Panc1 (cell line): ENCODE results near the gene HNF1B. TPM values are rescaled to one million over a fixed set of nuclear protein-coding genes. Genes with fewer than 3 reads are reported as not detected.

Experiments used
- ATAC-seq: fragments of 200-7000 bp; cut with Tn5 transposase; 2 replicates; pipeline ENCODE4 v1.9.1; 2020; ENCODE audit warnings: mild to moderate bottlenecking, moderate library complexity
- BruUV-seq: library from RNA; stranded (reverse); fragments of 400-500 nt; replicated peaks from 2 replicates; lab custom pipeline; 2021; lab: Mats Ljungman, UMichigan
- CTCF ChIA-PET: fragments of 300-600 bp; sonication (Branson Sonifier 250); formaldehyde crosslinking; loops from one replicate; lab custom pipeline; 2022; ENCODE audit warnings: antibody characterized with exemption; lab: Charles Lee
- POLR2A ChIA-PET: fragments of 300-600 bp; sonication (Branson Sonifier 250); formaldehyde crosslinking; loops from one replicate; lab custom pipeline; 2022; ENCODE audit warnings: antibody characterized with exemption; lab: Charles Lee
- DNase-seq: peaks from one replicate; pipeline ENCODE4 v3.0.0-alpha.2; 2010; ENCODE audit warnings: low read depth, low spot score
- H3K27ac ChIP-seq: 2 replicates; pipeline ENCODE4 v1.5.1; 2011; ENCODE audit warnings: mild to moderate bottlenecking, low read length, inconsistent platforms
- H3K27me3 ChIP-seq: fragments of 200-500 bp; sonication (Bioruptor generic); 2 replicates; pipeline ENCODE4 v1.6.0; 2014; ENCODE audit warnings: low read length, inconsistent platforms; ENCODE audit not compliant: control insufficient read depth, insufficient read depth
- H3K36me3 ChIP-seq: fragments of 200-500 bp; sonication (Bioruptor generic); 2 replicates; pipeline ENCODE4 v1.5.1; 2014; ENCODE audit warnings: inconsistent platforms, mild to moderate bottlenecking, low read length, moderate library complexity; ENCODE audit not compliant: control insufficient read depth, insufficient read depth
- H3K4me1 ChIP-seq: 2 replicates; pipeline ENCODE4 v1.5.1; 2011; ENCODE audit warnings: inconsistent platforms, mild to moderate bottlenecking, low read length, moderate library complexity; ENCODE audit not compliant: control insufficient read depth, insufficient read depth
- H3K4me3 ChIP-seq, 2 experiments: 2 replicates each; pipeline ENCODE4 v1.5.1; 2011 to 2012; ENCODE audit warnings: low read depth in 2 of 2, low read length in 2 of 2, mild to moderate bottlenecking in 2 of 2, inconsistent platforms in 1 of 2, moderate library complexity in 1 of 2
- H3K9me3 ChIP-seq: fragments of 200-500 bp; sonication (Bioruptor generic); 2 replicates; pipeline ENCODE4 v1.5.1; 2014; ENCODE audit warnings: low read depth, mild to moderate bottlenecking, inconsistent platforms, low read length, moderate library complexity; ENCODE audit not compliant: control insufficient read depth, insufficient read depth
- POLR2AphosphoS5 ChIP-seq: IDR thresholded peaks from 2 replicates; pipeline ENCODE4 v1.6.1; 2012; ENCODE audit warnings: mild to moderate bottlenecking, low read depth, low read length, moderate library complexity
- REST ChIP-seq, 2 experiments: IDR thresholded peaks; 2 replicates each; pipeline ENCODE4 v1.6.1; 2011 to 2012; ENCODE audit warnings: low read depth in 2 of 2, control low read depth in 1 of 2, low read length in 1 of 2, mild to moderate bottlenecking in 1 of 2, moderate library complexity in 1 of 2; ENCODE audit not compliant: insufficient read depth in 1 of 2
- SIN3A ChIP-seq: IDR thresholded peaks from 2 replicates; pipeline ENCODE4 v1.6.1; 2012; ENCODE audit warnings: low read depth, mild to moderate bottlenecking, low read length, moderate library complexity, borderline replicate concordance; ENCODE audit not compliant: insufficient read depth
- TCF7L2 ChIP-seq: IDR thresholded peaks from 2 replicates; pipeline ENCODE4 v1.6.1; 2011; ENCODE audit warnings: mild to moderate bottlenecking, low read depth, low read length, inconsistent platforms
- in situ Hi-C: cut with HindIII; loops from 2 replicates; pipeline ENCODE4 v1.10.0; 2016; ENCODE audit warnings: low sequenced_read_pairs, low pct_unique_long_range_greater_than_20kb
- intact Hi-C: fragments of 100-400 bp; cut with micrococcal nuclease; formaldehyde crosslinking; loops from one replicate; pipeline ENCODE4 v1.10.0; 2022; ENCODE audit not compliant: unreplicated experiment
- total RNA-seq: library from RNA; stranded (reverse); gene quantifications from one replicate; pipeline ENCODE4 v1.2.1, GENCODE V29; 2021; ENCODE audit not compliant: unreplicated experiment
- TF ChIP-seq, protein P1 (sequence below): fragments of 450-650 bp; IDR thresholded peaks from 2 replicates; pipeline ENCODE4 v1.5.1; 2017; ENCODE audit warnings: mild to moderate bottlenecking

Gene HNF1B
- total RNA-seq, 1 experiment from 2014 or later = not detected

GRCh38 chr17:37735165-37735564, 9.7 kb downstream of the HNF1B start:
- no peak for DNase-seq
- TF ChIP-seq POLR2AphosphoS5 (no peak), REST (IDR thresholded peaks at IDR 0.05; ENCODE audit: insufficient read depth in 1 of 2, low read depth in 2 of 2, low read length in 1 of 2) (no peak), TCF7L2 (no peak), SIN3A (no peak)
- TF ChIP-seq, protein P1, sequence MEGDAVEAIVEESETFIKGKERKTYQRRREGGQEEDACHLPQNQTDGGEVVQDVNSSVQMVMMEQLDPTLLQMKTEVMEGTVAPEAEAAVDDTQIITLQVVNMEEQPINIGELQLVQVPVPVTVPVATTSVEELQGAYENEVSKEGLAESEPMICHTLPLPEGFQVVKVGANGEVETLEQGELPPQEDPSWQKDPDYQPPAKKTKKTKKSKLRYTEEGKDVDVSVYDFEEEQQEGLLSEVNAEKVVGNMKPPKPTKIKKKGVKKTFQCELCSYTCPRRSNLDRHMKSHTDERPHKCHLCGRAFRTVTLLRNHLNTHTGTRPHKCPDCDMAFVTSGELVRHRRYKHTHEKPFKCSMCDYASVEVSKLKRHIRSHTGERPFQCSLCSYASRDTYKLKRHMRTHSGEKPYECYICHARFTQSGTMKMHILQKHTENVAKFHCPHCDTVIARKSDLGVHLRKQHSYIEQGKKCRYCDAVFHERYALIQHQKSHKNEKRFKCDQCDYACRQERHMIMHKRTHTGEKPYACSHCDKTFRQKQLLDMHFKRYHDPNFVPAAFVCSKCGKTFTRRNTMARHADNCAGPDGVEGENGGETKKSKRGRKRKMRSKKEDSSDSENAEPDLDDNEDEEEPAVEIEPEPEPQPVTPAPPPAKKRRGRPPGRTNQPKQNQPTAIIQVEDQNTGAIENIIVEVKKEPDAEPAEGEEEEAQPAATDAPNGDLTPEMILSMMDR = no peak
- no peaks in the 10 kb centered on the region for H3K36me3 ChIP-seq
- intact Hi-C loops = no loop called here
- no peak for ATAC-seq
- in situ Hi-C loops = no loop called here
- BruUV-seq = no TSS peak
- no peak overlapping the region for H3K4me3 ChIP-seq
- no peaks in the 10 kb centered on the region for H3K4me1 ChIP-seq
- ChIA-PET CTCF (no interaction called here), POLR2A (no interaction called here)
- H3K27ac ChIP-seq = no peak overlapping the region
- peaks cover 4% of the 10 kb centered on the region for H3K27me3 ChIP-seq
- no peaks in the 10 kb centered on the region for H3K9me3 ChIP-seq

- ChIA-PET CTCF (no interaction called here), POLR2A (no interaction called here)
- in situ Hi-C loops (no loop called here), intact Hi-C loops (no loop called here)
- Histone ChIP-seq H3K36me3 (no peaks in the 10 kb centered on the region), H3K27ac (no peak overlapping the region), H3K9me3 (no peaks in the 10 kb centered on the region), H3K27me3 (no peaks in the 10 kb centered on the region; the same call in 1 of the 2 replicates), H3K4me3 (no peak overlapping the region), H3K4me1 (no peaks in the 10 kb centered on the region)
- no peak for TF ChIP-seq POLR2AphosphoS5
- TF ChIP-seq REST (IDR thresholded peaks at IDR 0.05; ENCODE audit: insufficient read depth in 1 of 2, low read depth in 2 of 2, low read length in 1 of 2) = no peak
- no peak for TF ChIP-seq TCF7L2
- no peak for ATAC-seq
- DNase-seq = no peak
- BruUV-seq = no TSS peak
These were observed 12.5 kb downstream of the HNF1B start for GRCh38 chr17:37732316-37732715.
